K562 (cell line): ENCODE measurements around the gene ARID3B. TPM values are rescaled to one million over a fixed set of nuclear protein-coding genes. Genes with fewer than 3 reads are reported as not detected.
A peak's percentile ranks its signal among the peaks of the same experiment; 100 is the strongest.

Source experiments
- BHLHE40 ChIP-seq: IDR thresholded peaks from 2 replicates; pipeline ENCODE4 v1.6.1; 2011; ENCODE audit warnings: low read length, improper control_type of control experiment
- CBFA2T3 ChIP-seq: fragments of 450-650 bp; IDR thresholded peaks from 2 replicates; pipeline ENCODE4 v1.6.1; 2017
- CEBPG ChIP-seq, 3 experiments: fragments of 200-800 bp in 1 of 3; sonication (Bioruptor generic) in 1 of 3; sonication (generic) in 1 of 3; formaldehyde crosslinking in 1 of 3; IDR thresholded peaks in 2 of 3; conservative IDR thresholded peaks in 1 of 3; 2 replicates each; pipeline versions ENCODE4 v1.6.1 to v1.8.0; 2016 to 2022; ENCODE audit warnings: missing compliant biosample characterization in 2 of 3, missing genetic modification characterization in 2 of 3, mild to moderate bottlenecking in 1 of 3, missing genetic modification reagents in 1 of 3
- CREB1 ChIP-seq, 2 experiments: sonication (generic) in 1 of 2; formaldehyde crosslinking in 1 of 2; IDR thresholded peaks; 2 replicates each; pipeline versions ENCODE4 v1.6.1 to v1.8.0; 2012 to 2022; ENCODE audit warnings: inconsistent platforms in 1 of 2, mild to moderate bottlenecking in 1 of 2, missing genetic modification reagents in 1 of 2, moderate library complexity in 1 of 2
- CREM ChIP-seq: IDR thresholded peaks from 2 replicates; pipeline ENCODE4 v1.6.1; 2014; ENCODE audit warnings: antibody characterized with exemption, low read depth
- CXXC5 ChIP-seq: fragments of 250-450 bp; sonication (Bioruptor Pico); IDR thresholded peaks from 2 replicates; pipeline ENCODE4 v1.8.0; 2022; ENCODE audit warnings: inconsistent platforms, mild to moderate bottlenecking, moderate library complexity
- DNMT1 ChIP-seq: fragments of 450-650 bp; IDR thresholded peaks from 2 replicates; pipeline ENCODE4 v1.6.1; 2016; ENCODE audit warnings: antibody characterized with exemption, mild to moderate bottlenecking
- EP300 ChIP-seq: IDR thresholded peaks from 2 replicates; pipeline ENCODE4 v1.6.1; 2012; ENCODE audit warnings: low read length, improper control_type of control experiment
- ETS2 ChIP-seq: IDR thresholded peaks from 2 replicates; pipeline ENCODE4 v1.6.1; 2016; ENCODE audit warnings: borderline replicate concordance, missing genetic modification characterization, mild to moderate bottlenecking, moderate library complexity, missing compliant biosample characterization; ENCODE audit not compliant: poor library complexity, severe bottlenecking
- FOXP1 ChIP-seq: sonication (generic); formaldehyde crosslinking; IDR thresholded peaks from 2 replicates; pipeline ENCODE4 v1.8.0; 2022; ENCODE audit warnings: mild to moderate bottlenecking, missing genetic modification reagents
- HMGN3 ChIP-seq: IDR thresholded peaks from 2 replicates; pipeline ENCODE4 v1.6.1; 2011; ENCODE audit warnings: borderline replicate concordance, low read depth, mild to moderate bottlenecking, mixed read lengths, low read length; ENCODE audit not compliant: insufficient read length; ENCODE audit errors: extremely low read depth
- JUN ChIP-seq, 2 experiments: sonication (generic) in 1 of 2; formaldehyde crosslinking in 1 of 2; IDR thresholded peaks; 2 replicates each; pipeline versions ENCODE4 v1.6.1 to v1.8.0; 2012 to 2022; ENCODE audit warnings: borderline replicate concordance in 2 of 2, mild to moderate bottlenecking in 2 of 2, improper control_type of control experiment in 1 of 2, low read depth in 1 of 2, low read length in 1 of 2, missing genetic modification reagents in 1 of 2
- MED1 ChIP-seq: sonication (generic); formaldehyde crosslinking; IDR thresholded peaks from 2 replicates; pipeline ENCODE4 v1.8.1; 2023; ENCODE audit warnings: missing genetic modification reagents, borderline replicate concordance
- MTF1 ChIP-seq: fragments of 250-450 bp; sonication (Bioruptor Pico); IDR thresholded peaks from 2 replicates; pipeline ENCODE4 v1.9.0; 2021; ENCODE audit warnings: moderate library complexity, mild to moderate bottlenecking, inconsistent platforms, borderline replicate concordance
- RBM14 ChIP-seq: fragments of 200-400 bp; formaldehyde crosslinking; IDR thresholded peaks from 2 replicates; pipeline ENCODE4 v1.6.1; 2018; ENCODE audit warnings: low read depth, mild to moderate bottlenecking, low read length, moderate library complexity, borderline replicate concordance; ENCODE audit not compliant: insufficient read depth
- RBM34 ChIP-seq: fragments of 200-400 bp; formaldehyde crosslinking; IDR thresholded peaks from 2 replicates; pipeline ENCODE4 v1.6.1; 2018; ENCODE audit warnings: low read length, borderline replicate concordance; ENCODE audit not compliant: insufficient read depth
- RFX7 ChIP-seq: fragments of 250-450 bp; sonication (Bioruptor Pico); IDR thresholded peaks from 2 replicates; pipeline ENCODE4 v1.5.1; 2021; ENCODE audit warnings: mild to moderate bottlenecking
- SIN3B ChIP-seq: fragments of 450-650 bp; IDR thresholded peaks from 2 replicates; pipeline ENCODE4 v1.6.1; 2017; ENCODE audit warnings: low read depth, mild to moderate bottlenecking, moderate library complexity
- THRAP3 ChIP-seq: fragments of 450-650 bp; IDR thresholded peaks from 2 replicates; pipeline ENCODE4 v1.6.1; 2016; ENCODE audit warnings: mild to moderate bottlenecking, inconsistent platforms, borderline replicate concordance
- TOE1 ChIP-seq, 2 experiments: fragments of 450-650 bp in 1 of 2; sonication (generic) in 1 of 2; formaldehyde crosslinking in 1 of 2; IDR thresholded peaks; 2 replicates each; pipeline versions ENCODE4 v1.7.1 to v1.8.0; 2016 to 2022; ENCODE audit warnings: borderline replicate concordance in 2 of 2, mild to moderate bottlenecking in 2 of 2, antibody characterized with exemption in 1 of 2, inconsistent platforms in 1 of 2, low read depth in 1 of 2, missing genetic modification reagents in 1 of 2, moderate library complexity in 1 of 2
- ZNF121 ChIP-seq: sonication (generic); formaldehyde crosslinking; conservative IDR thresholded peaks from 2 replicates; pipeline ENCODE4 v1.8.0; 2022; ENCODE audit warnings: missing genetic modification reagents
- ZNF174 ChIP-seq: fragments of 250-450 bp; sonication (Bioruptor Pico); IDR thresholded peaks from 2 replicates; pipeline ENCODE4 v1.4.0; 2020; ENCODE audit warnings: mild to moderate bottlenecking
- ZNF589 ChIP-seq: fragments of 200-800 bp; sonication (Bioruptor generic); IDR thresholded peaks from 2 replicates; pipeline ENCODE4 v1.6.1; 2016; ENCODE audit warnings: low read depth, missing genetic modification characterization, missing compliant biosample characterization
- polyA plus RNA-seq, 8 experiments: library from polyadenylated mRNA; depleted of rRNA in 4 of 8; stranded (reverse) in 5 of 8; unstranded in 3 of 8; fragments of >200 nt; fragmentation: Nextera tagmentation in 2 of 8; fragmentation: Illumina TruSeq in 1 of 8; extraction: Ambion mirVana in 2 of 8; extraction: Trizol in 1 of 8; gene quantifications; 2 replicates each; pipeline versions ENCODE4 v1.2.1 to v1.2.3, GENCODE V29; 2011 to 2014; ENCODE audit warnings: inconsistent platforms in 1 of 8, missing spikeins in 1 of 8
- total RNA-seq, 7 experiments: library from RNA; depleted of rRNA in 6 of 7; stranded (reverse); fragments of >200 nt in 6 of 7; fragmentation: Illumina TruSeq in 2 of 7; extraction: Trizol in 2 of 7; gene quantifications; 2 replicates each; pipeline versions ENCODE4 v1.2.1 to v1.2.3, GENCODE V29; 2011 to 2021; ENCODE audit warnings: low replicate concordance in 1 of 7
- TF ChIP-seq, protein P1 (sequence below): sonication (generic); formaldehyde crosslinking; IDR thresholded peaks from 2 replicates; pipeline ENCODE4 v1.8.0; 2023; ENCODE audit warnings: mild to moderate bottlenecking, missing genetic modification reagents
- TF ChIP-seq, protein P2 (sequence below): fragments of 450-650 bp; formaldehyde crosslinking; IDR thresholded peaks from 2 replicates; pipeline ENCODE4 v1.4.0; 2022; ENCODE audit warnings: missing genetic modification characterization

ARID3B gene
- total and polyA plus RNA-seq, 9 of the 15 experiments (the other 6 are each of a cell fraction or from before 2014, with no cell fraction given), result 0.32 to 15.1 (median 7.1) TPM

DNA sequence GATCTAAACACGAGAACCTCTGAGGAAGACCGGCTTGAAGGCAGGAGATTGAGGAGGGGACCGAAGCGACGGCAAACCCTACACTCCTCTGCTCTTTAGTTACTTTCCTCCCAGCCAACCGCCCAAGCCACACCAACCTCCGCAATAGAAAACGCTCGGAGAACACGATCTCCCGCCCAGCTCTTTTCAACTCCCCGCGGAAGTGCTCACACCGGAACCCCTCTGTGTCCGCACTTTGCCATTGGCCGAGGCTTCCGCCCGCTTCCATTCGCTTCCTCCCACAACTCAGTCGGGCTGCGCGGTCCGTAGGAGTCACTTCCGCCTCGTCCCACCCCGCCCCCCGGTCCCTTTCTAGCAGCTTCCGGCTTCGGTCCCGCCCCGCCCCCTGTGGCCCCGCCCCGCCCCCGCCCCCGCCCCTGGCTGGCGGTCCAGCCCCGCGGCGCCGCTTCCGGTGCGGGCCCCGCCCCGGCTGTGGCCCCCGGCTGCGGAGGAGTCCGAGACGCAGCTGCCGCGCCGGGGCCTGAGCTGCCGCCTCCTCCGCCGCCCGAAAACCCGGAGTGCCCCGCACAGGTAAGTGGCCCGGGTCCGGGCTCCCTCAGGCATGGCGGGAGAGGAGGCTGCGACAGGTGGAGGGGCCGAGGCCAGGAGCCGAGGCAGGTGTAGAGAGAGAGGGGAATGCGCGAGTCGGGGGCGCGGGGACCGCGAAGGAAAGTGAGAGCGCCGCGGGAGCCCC is at the start of gene ARID3B (continued):
- TF ChIP-seq, protein P1, sequence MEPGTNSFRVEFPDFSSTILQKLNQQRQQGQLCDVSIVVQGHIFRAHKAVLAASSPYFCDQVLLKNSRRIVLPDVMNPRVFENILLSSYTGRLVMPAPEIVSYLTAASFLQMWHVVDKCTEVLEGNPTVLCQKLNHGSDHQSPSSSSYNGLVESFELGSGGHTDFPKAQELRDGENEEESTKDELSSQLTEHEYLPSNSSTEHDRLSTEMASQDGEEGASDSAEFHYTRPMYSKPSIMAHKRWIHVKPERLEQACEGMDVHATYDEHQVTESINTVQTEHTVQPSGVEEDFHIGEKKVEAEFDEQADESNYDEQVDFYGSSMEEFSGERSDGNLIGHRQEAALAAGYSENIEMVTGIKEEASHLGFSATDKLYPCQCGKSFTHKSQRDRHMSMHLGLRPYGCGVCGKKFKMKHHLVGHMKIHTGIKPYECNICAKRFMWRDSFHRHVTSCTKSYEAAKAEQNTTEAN (CRISPR knock-in tag), result no peak
- TF ChIP-seq CBFA2T3 (no peak), RBM34 (no peak), CREM (peak; percentile 90), EP300 (0 out of 2 replicates have a peak, but pooled peaks have one; percentile 12), MTF1 (no peak), RFX7 (no peak), RBM14 (no peak), FOXP1 (CRISPR knock-in tag) (0 out of 2 replicates have a peak, but pooled peaks have one; percentile 1), MED1 (CRISPR knock-in tag) (no peak), ZNF121 (CRISPR knock-in tag) (no peak), THRAP3 (no peak), BHLHE40 (peak; percentile 51), ZNF174 (CRISPR knock-in tag) (no peak), ZNF589 (no peak), CXXC5 (CRISPR knock-in tag) (peak; percentile 78), SIN3B (peak; percentile 80), HMGN3 (no peak), DNMT1 (no peak), ETS2 (tag) (no peak), CEBPG (CRISPR knock-in tag; IDR thresholded peaks at IDR 0.05) (peak; percentile 4; the same call in 1 of the 2 replicates), CEBPG (tag; conservative IDR thresholded peaks at IDR 0.05 in 1 of 2, IDR thresholded peaks at IDR 0.05 in 1 of 2) (no peak), TOE1 (IDR thresholded peaks at IDR 0.05; ENCODE audit: borderline replicate concordance) (peak; percentile 2; the same call in 1 of the 2 replicates), TOE1 (CRISPR knock-in tag; IDR thresholded peaks at IDR 0.05; ENCODE audit: borderline replicate concordance, low read depth) (no peak), CREB1 (IDR thresholded peaks at IDR 0.05) (peak; percentile 71), CREB1 (CRISPR knock-in tag; IDR thresholded peaks at IDR 0.05) (peak; percentile 55), JUN (IDR thresholded peaks at IDR 0.05; ENCODE audit: borderline replicate concordance, low read depth, low read length) (no peak), JUN (CRISPR knock-in tag; IDR thresholded peaks at IDR 0.05; ENCODE audit: borderline replicate concordance) (no peak)
- TF ChIP-seq, protein P2, sequence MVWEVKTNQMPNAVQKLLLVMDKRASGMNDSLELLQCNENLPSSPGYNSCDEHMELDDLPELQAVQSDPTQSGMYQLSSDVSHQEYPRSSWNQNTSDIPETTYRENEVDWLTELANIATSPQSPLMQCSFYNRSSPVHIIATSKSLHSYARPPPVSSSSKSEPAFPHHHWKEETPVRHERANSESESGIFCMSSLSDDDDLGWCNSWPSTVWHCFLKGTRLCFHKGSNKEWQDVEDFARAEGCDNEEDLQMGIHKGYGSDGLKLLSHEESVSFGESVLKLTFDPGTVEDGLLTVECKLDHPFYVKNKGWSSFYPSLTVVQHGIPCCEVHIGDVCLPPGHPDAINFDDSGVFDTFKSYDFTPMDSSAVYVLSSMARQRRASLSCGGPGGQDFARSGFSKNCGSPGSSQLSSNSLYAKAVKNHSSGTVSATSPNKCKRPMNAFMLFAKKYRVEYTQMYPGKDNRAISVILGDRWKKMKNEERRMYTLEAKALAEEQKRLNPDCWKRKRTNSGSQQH (CRISPR knock-in tag), result no peak
